K562 (cell line): ENCODE measurements around the gene ABT1. TPM values are rescaled to one million over a fixed set of nuclear protein-coding genes. Genes with fewer than 3 reads are reported as not detected.

Source experiments
- ATF3 ChIP-seq, 2 experiments: fragments of 450-650 bp in 1 of 2; sonication (generic) in 1 of 2; formaldehyde crosslinking in 1 of 2; IDR thresholded peaks in 1 of 2; conservative IDR thresholded peaks in 1 of 2; 2 replicates each; pipeline versions ENCODE4 v1.6.1 to v1.8.1; 2016 to 2023; ENCODE audit warnings: mild to moderate bottlenecking in 2 of 2, moderate library complexity in 2 of 2, inconsistent platforms in 1 of 2, missing genetic modification reagents in 1 of 2
- CHD2 ChIP-seq: IDR thresholded peaks from 2 replicates; pipeline ENCODE4 v1.6.1; 2011; ENCODE audit warnings: low read depth, low read length
- COPS2 ChIP-seq: fragments of 450-650 bp; conservative IDR thresholded peaks from 2 replicates; pipeline ENCODE4 v1.6.1; 2016; ENCODE audit warnings: mild to moderate bottlenecking, moderate library complexity
- E2F3 ChIP-seq: fragments of 250-450 bp; sonication (Bioruptor Pico); IDR thresholded peaks from 2 replicates; pipeline ENCODE4 v1.4.0; 2020; ENCODE audit warnings: mild to moderate bottlenecking
- ESRRB ChIP-seq: fragments of 250-450 bp; sonication (Bioruptor Pico); IDR thresholded peaks from 2 replicates; pipeline ENCODE4 v1.5.0; 2020; ENCODE audit warnings: mild to moderate bottlenecking, moderate library complexity, borderline replicate concordance
- GABPB2 ChIP-seq: fragments of 250-450 bp; sonication (Bioruptor Pico); conservative IDR thresholded peaks from 2 replicates; pipeline ENCODE4 v1.5.1; 2021; ENCODE audit warnings: mild to moderate bottlenecking
- GATAD2B ChIP-seq: fragments of 450-650 bp; IDR thresholded peaks from 2 replicates; pipeline ENCODE4 v1.6.1; 2017; ENCODE audit warnings: mild to moderate bottlenecking, borderline replicate concordance
- HDGF ChIP-seq: fragments of 450-650 bp; IDR thresholded peaks from 2 replicates; pipeline ENCODE4 v1.6.1; 2016
- HNRNPK ChIP-seq: fragments of 200-400 bp; formaldehyde crosslinking; IDR thresholded peaks from one replicate; pipeline ENCODE4 v1.6.1; 2018; ENCODE audit warnings: mild to moderate bottlenecking, low read depth, low read length; ENCODE audit not compliant: poor library complexity, severe bottlenecking
- KDM4B ChIP-seq, 2 experiments: fragments of 450-650 bp in 1 of 2; sonication (generic) in 1 of 2; IDR thresholded peaks; 2 replicates each; pipeline ENCODE4 v1.6.1; 2016 to 2017; ENCODE audit warnings: borderline replicate concordance in 2 of 2, antibody characterized with exemption in 1 of 2, low read depth in 1 of 2, mild to moderate bottlenecking in 1 of 2
- MIER1 ChIP-seq: fragments of 450-650 bp; IDR thresholded peaks from 2 replicates; pipeline ENCODE4 v1.6.1; 2016; ENCODE audit warnings: antibody characterized with exemption, mild to moderate bottlenecking, low read depth
- SREBF2 ChIP-seq: sonication (generic); formaldehyde crosslinking; IDR thresholded peaks from 2 replicates; pipeline ENCODE4 v1.4.0; 2020; ENCODE audit warnings: mild to moderate bottlenecking, missing genetic modification reagents
- TAF15 ChIP-seq: fragments of 200-400 bp; formaldehyde crosslinking; IDR thresholded peaks from 2 replicates; pipeline ENCODE4 v1.6.1; 2017; ENCODE audit warnings: mild to moderate bottlenecking, low read depth, low read length, moderate library complexity
- TAL1 ChIP-seq: fragments of 450-650 bp; IDR thresholded peaks from 2 replicates; pipeline ENCODE4 v1.6.1; 2016; ENCODE audit warnings: mild to moderate bottlenecking
- THRAP3 ChIP-seq: fragments of 450-650 bp; IDR thresholded peaks from 2 replicates; pipeline ENCODE4 v1.6.1; 2016; ENCODE audit warnings: mild to moderate bottlenecking, inconsistent platforms, borderline replicate concordance
- U2AF1 ChIP-seq: fragments of 200-400 bp; formaldehyde crosslinking; optimal IDR thresholded peaks from 2 replicates; pipeline ENCODE3; 2017; ENCODE audit warnings: mild to moderate bottlenecking, low read depth, low read length, moderate library complexity
- ZC3H11A ChIP-seq: IDR thresholded peaks from 2 replicates; pipeline ENCODE4 v1.6.1; 2012; ENCODE audit warnings: low read depth, low read length, improper control_type of control experiment
- ZNF277 ChIP-seq: fragments of 250-450 bp; sonication (Bioruptor Pico); IDR thresholded peaks from 2 replicates; pipeline ENCODE4 v1.8.0; 2022; ENCODE audit warnings: inconsistent platforms, mild to moderate bottlenecking, moderate library complexity, borderline replicate concordance
- ZNF398 ChIP-seq: fragments of 250-450 bp; sonication (Bioruptor Pico); IDR thresholded peaks from 2 replicates; pipeline ENCODE4 v1.8.0; 2021; ENCODE audit warnings: moderate library complexity, mild to moderate bottlenecking, inconsistent platforms
- ZNF512 ChIP-seq: IDR thresholded peaks from 2 replicates; pipeline ENCODE4 v1.6.1; 2016; ENCODE audit warnings: missing genetic modification characterization, missing compliant biosample characterization
- ZNF644 ChIP-seq: fragments of 200-800 bp; sonication (Bioruptor generic); IDR thresholded peaks from 2 replicates; pipeline ENCODE4 v1.6.1; 2016; ENCODE audit warnings: low read depth, missing genetic modification characterization, missing compliant biosample characterization
- ZNF830 ChIP-seq: fragments of 250-450 bp; sonication (Bioruptor Pico); IDR thresholded peaks from 2 replicates; pipeline ENCODE4 v1.5.0; 2021; ENCODE audit warnings: mild to moderate bottlenecking
- polyA plus RNA-seq, 8 experiments: library from polyadenylated mRNA; depleted of rRNA in 4 of 8; stranded (reverse) in 5 of 8; unstranded in 3 of 8; fragments of >200 nt; fragmentation: Nextera tagmentation in 2 of 8; fragmentation: Illumina TruSeq in 1 of 8; extraction: Ambion mirVana in 2 of 8; extraction: Trizol in 1 of 8; gene quantifications; 2 replicates each; pipeline versions ENCODE4 v1.2.1 to v1.2.3, GENCODE V29; 2011 to 2014; ENCODE audit warnings: inconsistent platforms in 1 of 8, missing spikeins in 1 of 8
- total RNA-seq, 7 experiments: library from RNA; depleted of rRNA in 6 of 7; stranded (reverse); fragments of >200 nt in 6 of 7; fragmentation: Illumina TruSeq in 2 of 7; extraction: Trizol in 2 of 7; gene quantifications; 2 replicates each; pipeline versions ENCODE4 v1.2.1 to v1.2.3, GENCODE V29; 2011 to 2021; ENCODE audit warnings: low replicate concordance in 1 of 7

The ABT1 gene
- total and polyA plus RNA-seq, 9 of the 15 experiments (the other 6 are each of a cell fraction or from before 2014, with no cell fraction given) = 8.8 to 52.7 (median 40.7) TPM

- TF ChIP-seq E2F3 (CRISPR knock-in tag) (no peak), ATF3 (IDR thresholded peaks at IDR 0.05) (peak; percentile 32; the same call in 1 of the 2 replicates), ATF3 (CRISPR knock-in tag; conservative IDR thresholded peaks at IDR 0.05) (no peak; the same call in 1 of the 2 replicates), ZC3H11A (no peak), HNRNPK (no peak), ESRRB (CRISPR knock-in tag) (no peak), GATAD2B (peak; percentile 69; the same call in 1 of the 2 replicates), ZNF644 (tag) (no peak), SREBF2 (CRISPR knock-in tag) (no peak), ZNF512 (tag) (no peak), TAL1 (peak; percentile 23; the same call in 1 of the 2 replicates), TAF15 (no peak), HDGF (peak; percentile 17; the same call in 1 of the 2 replicates), GABPB2 (CRISPR knock-in tag) (peak; percentile 66; the same call in 1 of the 2 replicates), COPS2 (no peak), ZNF398 (CRISPR knock-in tag) (no peak), KDM4B (IDR thresholded peaks at IDR 0.05; ENCODE audit: borderline replicate concordance in 2 of 2, low read depth in 1 of 2) (no peak), MIER1 (no peak), ZNF830 (CRISPR knock-in tag) (no peak), ZNF277 (CRISPR knock-in tag) (no peak), U2AF1 (no peak), CHD2 (peak; percentile 35; the same call in 1 of the 2 replicates), THRAP3 (no peak)
Observed at GRCh38 chr6:26594730-26595632, 1.8 kb upstream of the ABT1 start (continued).
